ENCODE data around the gene TMCO4. TPM values are rescaled to one million over a fixed set of nuclear protein-coding genes. Genes with fewer than 3 reads are reported as not detected.

Gene TMCO4
- total and polyA plus RNA-seq, 2 of the 8 experiments (the other 6 are each of a cell fraction or from before 2014, with no cell fraction given) = 3.0 to 3.1 TPM

GRCh38 chr1:19846338-19846737 is 46.6 kb upstream of the TMCO4 start:
- ChIA-PET POLR2A (ENCODE audit: partially characterized antibody) (interaction anchor here (1.0 kb wide), 1 partner anchor 58 kb away, joined by 3 read pairs; no protein-coding TSS in a partner anchor), CTCF (ENCODE audit: partially characterized antibody) (interaction anchor here (0.8 to 1.3 kb wide), 4 partner anchors 15 to 184 kb away, joined by 3 read pairs; no protein-coding TSS in a partner anchor)
- H3K9me3 ChIP-seq (ENCODE audit: insufficient read depth in 2 of 2, low read depth in 1 of 2, low read length in 1 of 2) = no peaks in the 10 kb centered on the region
- no peak overlapping the region for H3K18ac ChIP-seq (ENCODE audit: extremely low read depth, low read length)
- H3K79me2 ChIP-seq (ENCODE audit: control insufficient read depth in 1 of 2, insufficient read depth in 2 of 2, low read length in 2 of 2) = no peaks in the 10 kb centered on the region
- H2BK5ac ChIP-seq (ENCODE audit: low read depth, low read length) = no peak overlapping the region
- no peaks in the 10 kb centered on the region; a peak in 1 of 7 replicates for H3K4me1 ChIP-seq (replicated peaks in 1 of 4; ENCODE audit: control insufficient read depth in 3 of 4, insufficient read depth in 4 of 4, low read length in 3 of 4)
- H2BK15ac ChIP-seq (ENCODE audit: low read length) = no peak overlapping the region
- no peak overlapping the region for H2BK120ac ChIP-seq (replicated peaks; ENCODE audit: low read depth, low read length)
- DNase-seq (ENCODE audit: low read depth in 1 of 2, low spot score in 2 of 2) (no peak), FAIRE-seq (no peak)
- H3K27ac ChIP-seq (ENCODE audit: low read depth, low read length) = no peak overlapping the region
- no peaks in the 10 kb centered on the region for H4K20me1 ChIP-seq (replicated peaks in 1 of 2; ENCODE audit: control insufficient read depth in 1 of 2, insufficient read depth in 2 of 2, low read length in 2 of 2)
- no peak overlapping the region for H3K14ac ChIP-seq (ENCODE audit: insufficient read length)
- H3K23me2 ChIP-seq (ENCODE audit: low read depth, low read length) = no peaks in the 10 kb centered on the region
- H2BK20ac ChIP-seq (ENCODE audit: low read length) = no peak overlapping the region
- no peak overlapping the region for H4K8ac ChIP-seq (ENCODE audit: extremely low read depth, insufficient read depth, low read length)
- no peak overlapping the region for H2AFZ ChIP-seq (ENCODE audit: low read length)
- H3K4me3 ChIP-seq (ENCODE audit: extremely low read depth in 1 of 4, insufficient read depth in 2 of 4, low read depth in 3 of 4, low read length in 4 of 4) = no peak overlapping the region
- WGBS, 2 experiments (ENCODE audit: extremely low coverage in 1 of 2, insufficient coverage in 1 of 2, insufficient read length in 1 of 2, insufficient replicate concordance in 2 of 2, low coverage in 1 of 2, low lambda C conversion rate in 2 of 2, missing lambda C conversion rate in 1 of 2) = 89% methylated on average over 3 of the region's 3 CpGs; no CpG with 5 or more reads in 1 of the 2 experiments
- peaks cover 0 to 2% (median 0%) of the 10 kb centered on the region in 4 experiments; a peak in 1 of 7 replicates for H3K27me3 ChIP-seq (replicated peaks in 1 of 4; ENCODE audit: control insufficient read depth in 3 of 4, extremely low read depth in 1 of 4, insufficient read depth in 3 of 4, low read length in 3 of 4)
- no peak overlapping the region for H3K23ac ChIP-seq (ENCODE audit: insufficient read length)
- H3K4me2 ChIP-seq (ENCODE audit: insufficient read depth in 1 of 2, low read depth in 2 of 2, low read length in 2 of 2) = no peak overlapping the region
- no peaks in the 10 kb centered on the region for H3K79me1 ChIP-seq (ENCODE audit: low read depth, low read length)
- no peak overlapping the region for H4K91ac ChIP-seq (replicated peaks; ENCODE audit: insufficient read length, low read length)
- no peak overlapping the region for H2AK5ac ChIP-seq (ENCODE audit: low read depth, low read length)
- no peak overlapping the region for H3K4ac ChIP-seq (replicated peaks; ENCODE audit: insufficient read length, low read depth, low read length)
- no peaks in the 10 kb centered on the region for H3K36me3 ChIP-seq (ENCODE audit: control insufficient read depth in 2 of 4, insufficient read depth in 4 of 4, low read length in 3 of 4)
- no peak overlapping the region for H4K5ac ChIP-seq (ENCODE audit: insufficient read length, low read depth, low read length)
- H3K9ac ChIP-seq (replicated peaks in 1 of 4; ENCODE audit: extremely low read depth in 1 of 4, low read depth in 3 of 4, low read length in 3 of 4) = no peak overlapping the region
- H2BK12ac ChIP-seq (ENCODE audit: low read depth, low read length) = no peak overlapping the region
- H3K56ac ChIP-seq (replicated peaks; ENCODE audit: insufficient read length, low read depth, low read length) = no peak overlapping the region
- TF ChIP-seq CTCF (IDR thresholded peaks at IDR 0.05; ENCODE audit: control extremely low read depth in 1 of 3, insufficient read depth in 1 of 3, low read depth in 1 of 3, low read length in 3 of 3) = no peak
- no peak for TF ChIP-seq SIX5 (IDR thresholded peaks at IDR 0.05; ENCODE audit: low read depth, low read length)
- TF ChIP-seq SP4 (IDR thresholded peaks at IDR 0.05; ENCODE audit: low read length) = no peak
- TF ChIP-seq NANOG (IDR thresholded peaks at IDR 0.05; ENCODE audit: insufficient read depth, low read depth, low read length, poor library complexity, severe bottlenecking) = no peak
- TF ChIP-seq BACH1 (IDR thresholded peaks at IDR 0.05; ENCODE audit: low read length) = no peak
- TF ChIP-seq SIN3A (conservative IDR thresholded peaks at IDR 0.05 in 1 of 2, IDR thresholded peaks at IDR 0.05 in 1 of 2; ENCODE audit: low read depth in 1 of 2, low read length in 2 of 2) = no peak
- no peak for TF ChIP-seq JUN (IDR thresholded peaks at IDR 0.05; ENCODE audit: low read depth, low read length)
- TF ChIP-seq EP300 (IDR thresholded peaks at IDR 0.05; ENCODE audit: borderline replicate concordance in 1 of 2, low read depth in 2 of 2, low read length in 2 of 2) = no peak
- TF ChIP-seq NRF1 (IDR thresholded peaks at IDR 0.05; ENCODE audit: low read depth, low read length) = no peak
- TF ChIP-seq, protein P1, sequence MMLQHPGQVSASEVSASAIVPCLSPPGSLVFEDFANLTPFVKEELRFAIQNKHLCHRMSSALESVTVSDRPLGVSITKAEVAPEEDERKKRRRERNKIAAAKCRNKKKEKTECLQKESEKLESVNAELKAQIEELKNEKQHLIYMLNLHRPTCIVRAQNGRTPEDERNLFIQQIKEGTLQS (IDR thresholded peaks at IDR 0.05; ENCODE audit: insufficient read depth, low read depth, low read length) = no peak
- no peak for TF ChIP-seq ASH2L (IDR thresholded peaks at IDR 0.05; ENCODE audit: low read length)

Measured in H1 (cell line).